Measurements from ENCODE around the gene NUDT21. TPM values are rescaled to one million over a fixed set of nuclear protein-coding genes. Genes with fewer than 3 reads are reported as not detected.

NUDT21 gene
- total RNA-seq, 1 experiment from 2014 or later: 218 TPM

DNA sequence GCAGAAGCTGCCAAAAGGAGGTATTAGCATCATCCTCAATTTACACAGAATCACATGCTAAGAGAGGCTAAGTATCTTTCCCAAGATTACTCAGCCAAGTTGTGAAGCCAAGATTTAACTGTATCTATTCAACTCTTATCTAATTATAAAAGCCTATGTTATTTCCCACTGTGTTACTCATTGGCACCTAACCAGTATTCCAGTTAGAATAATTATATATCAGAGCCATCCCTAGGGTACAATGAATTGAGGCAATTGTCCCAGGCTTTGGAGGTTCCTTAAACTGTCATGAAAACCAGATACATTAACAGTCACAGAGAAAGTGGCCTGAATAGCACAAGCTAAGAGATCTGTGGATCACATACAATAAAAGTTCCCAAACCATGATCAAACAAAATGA is 14.9 kb downstream of the NUDT21 start:
- Histone ChIP-seq H3K4me3 (replicated peaks in 1 of 2; ENCODE audit: low read depth in 1 of 2, low read length in 2 of 2) (no peak overlapping the region), H3K4me2 (ENCODE audit: low read length) (no peak overlapping the region), H3K79me2 (ENCODE audit: insufficient read depth, low read length) (peaks cover 20% of the 10 kb centered on the region), H3K9me3 (ENCODE audit: control insufficient read depth in 1 of 2, insufficient read depth in 1 of 2, low read depth in 1 of 2, low read length in 2 of 2) (no peaks in the 10 kb centered on the region), H3K9me2 (ENCODE audit: insufficient read depth) (no peaks in the 10 kb centered on the region), H3K27ac (ENCODE audit: low read depth, low read length) (no peak overlapping the region), H4K20me1 (ENCODE audit: insufficient read depth) (no peaks in the 10 kb centered on the region), H3K27me3 (ENCODE audit: insufficient read depth, low read length) (no peaks in the 10 kb centered on the region), H3K9ac (ENCODE audit: low read length) (no peak overlapping the region), H2AFZ (ENCODE audit: low read depth, low read length, poor library complexity, severe bottlenecking) (no peak overlapping the region), H3K36me3 (ENCODE audit: control insufficient read depth in 1 of 2, insufficient read depth in 2 of 2, low read length in 2 of 2) (peaks cover 41 to 42% of the 10 kb centered on the region in 2 experiments), H3K4me1 (ENCODE audit: control insufficient read depth in 1 of 2, insufficient read depth in 2 of 2, low read length in 2 of 2) (no peaks in the 10 kb centered on the region)
- no TSS peak for BruUV-seq (replicated peaks)
- intact Hi-C loops (cut with micrococcal nuclease): no loop called here
- DNase-seq (ENCODE audit: low read depth, low spot score) (no peak), ATAC-seq (no peak)
- ChIA-PET CTCF (no interaction called here), RAD21 (ENCODE audit: low non-redundant PET in 1 of 2, low total read pairs in 2 of 2, uncharacterized antibody in 2 of 2, unreplicated experiment in 2 of 2) (no interaction called here), POLR2A (no interaction called here)
- TF ChIP-seq, protein P1, sequence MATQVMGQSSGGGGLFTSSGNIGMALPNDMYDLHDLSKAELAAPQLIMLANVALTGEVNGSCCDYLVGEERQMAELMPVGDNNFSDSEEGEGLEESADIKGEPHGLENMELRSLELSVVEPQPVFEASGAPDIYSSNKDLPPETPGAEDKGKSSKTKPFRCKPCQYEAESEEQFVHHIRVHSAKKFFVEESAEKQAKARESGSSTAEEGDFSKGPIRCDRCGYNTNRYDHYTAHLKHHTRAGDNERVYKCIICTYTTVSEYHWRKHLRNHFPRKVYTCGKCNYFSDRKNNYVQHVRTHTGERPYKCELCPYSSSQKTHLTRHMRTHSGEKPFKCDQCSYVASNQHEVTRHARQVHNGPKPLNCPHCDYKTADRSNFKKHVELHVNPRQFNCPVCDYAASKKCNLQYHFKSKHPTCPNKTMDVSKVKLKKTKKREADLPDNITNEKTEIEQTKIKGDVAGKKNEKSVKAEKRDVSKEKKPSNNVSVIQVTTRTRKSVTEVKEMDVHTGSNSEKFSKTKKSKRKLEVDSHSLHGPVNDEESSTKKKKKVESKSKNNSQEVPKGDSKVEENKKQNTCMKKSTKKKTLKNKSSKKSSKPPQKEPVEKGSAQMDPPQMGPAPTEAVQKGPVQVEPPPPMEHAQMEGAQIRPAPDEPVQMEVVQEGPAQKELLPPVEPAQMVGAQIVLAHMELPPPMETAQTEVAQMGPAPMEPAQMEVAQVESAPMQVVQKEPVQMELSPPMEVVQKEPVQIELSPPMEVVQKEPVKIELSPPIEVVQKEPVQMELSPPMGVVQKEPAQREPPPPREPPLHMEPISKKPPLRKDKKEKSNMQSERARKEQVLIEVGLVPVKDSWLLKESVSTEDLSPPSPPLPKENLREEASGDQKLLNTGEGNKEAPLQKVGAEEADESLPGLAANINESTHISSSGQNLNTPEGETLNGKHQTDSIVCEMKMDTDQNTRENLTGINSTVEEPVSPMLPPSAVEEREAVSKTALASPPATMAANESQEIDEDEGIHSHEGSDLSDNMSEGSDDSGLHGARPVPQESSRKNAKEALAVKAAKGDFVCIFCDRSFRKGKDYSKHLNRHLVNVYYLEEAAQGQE (IDR thresholded peaks at IDR 0.05; ENCODE audit: low read depth): no peak
- TF ChIP-seq SRF (IDR thresholded peaks at IDR 0.05; ENCODE audit: low read depth): no peak
- no peak for TF ChIP-seq EZH2 (IDR thresholded peaks at IDR 0.05)
- no peak for TF ChIP-seq TCF7L2 (IDR thresholded peaks at IDR 0.05; ENCODE audit: borderline replicate concordance, extremely low read depth, insufficient read depth, insufficient read length)
- TF ChIP-seq, protein P2, sequence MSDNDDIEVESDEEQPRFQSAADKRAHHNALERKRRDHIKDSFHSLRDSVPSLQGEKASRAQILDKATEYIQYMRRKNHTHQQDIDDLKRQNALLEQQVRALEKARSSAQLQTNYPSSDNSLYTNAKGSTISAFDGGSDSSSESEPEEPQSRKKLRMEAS (IDR thresholded peaks at IDR 0.05): no peak
- TF ChIP-seq JUND (IDR thresholded peaks at IDR 0.05): no peak
- no peak for TF ChIP-seq RAD21 (IDR thresholded peaks at IDR 0.05; ENCODE audit: low read depth)
- TF ChIP-seq SIN3A (IDR thresholded peaks at IDR 0.05; ENCODE audit: low read depth): no peak
- TF ChIP-seq ZFX (IDR thresholded peaks at IDR 0.05): no peak
- TF ChIP-seq CBX3 (IDR thresholded peaks at IDR 0.05; ENCODE audit: low read depth): no peak

Data from HCT116 (cell line).